Measurements from ENCODE around the gene RFC2. TPM values are rescaled to one million over a fixed set of nuclear protein-coding genes. Genes with fewer than 3 reads are reported as not detected.
"Not testable (repeated sequence)": the region's sequence is repeated elsewhere in the genome, so short reads cannot be mapped to it uniquely, and the experiment has no call there.

Gene RFC2
- total RNA-seq, 4 donors from 2014 or later = 8.2 to 15.2 (median 12.7) TPM

- Histone ChIP-seq H3K36me3 (peaks cover 0 to 32% of the 10 kb centered on the region in 2 donors), H3K9me3 (no peaks in the 10 kb centered on the region), H3K4me1 (no peaks in the 10 kb centered on the region), H3K27me3 (no peaks in the 10 kb centered on the region), H3K4me3 (no peak overlapping the region), H3K27ac (no peak overlapping the region)
- ATAC-seq = no peak
- intact Hi-C loops (cut with DNase I; ENCODE audit: low total_unique reads) (no loop called here), in situ Hi-C loops (cut with MboI; ENCODE audit: low sequenced_read_pairs in 4 of 4) (no loop called here)
- peak in 1 of 2 donors; percentile 17 for DNase-seq
- TF ChIP-seq, protein P1, sequence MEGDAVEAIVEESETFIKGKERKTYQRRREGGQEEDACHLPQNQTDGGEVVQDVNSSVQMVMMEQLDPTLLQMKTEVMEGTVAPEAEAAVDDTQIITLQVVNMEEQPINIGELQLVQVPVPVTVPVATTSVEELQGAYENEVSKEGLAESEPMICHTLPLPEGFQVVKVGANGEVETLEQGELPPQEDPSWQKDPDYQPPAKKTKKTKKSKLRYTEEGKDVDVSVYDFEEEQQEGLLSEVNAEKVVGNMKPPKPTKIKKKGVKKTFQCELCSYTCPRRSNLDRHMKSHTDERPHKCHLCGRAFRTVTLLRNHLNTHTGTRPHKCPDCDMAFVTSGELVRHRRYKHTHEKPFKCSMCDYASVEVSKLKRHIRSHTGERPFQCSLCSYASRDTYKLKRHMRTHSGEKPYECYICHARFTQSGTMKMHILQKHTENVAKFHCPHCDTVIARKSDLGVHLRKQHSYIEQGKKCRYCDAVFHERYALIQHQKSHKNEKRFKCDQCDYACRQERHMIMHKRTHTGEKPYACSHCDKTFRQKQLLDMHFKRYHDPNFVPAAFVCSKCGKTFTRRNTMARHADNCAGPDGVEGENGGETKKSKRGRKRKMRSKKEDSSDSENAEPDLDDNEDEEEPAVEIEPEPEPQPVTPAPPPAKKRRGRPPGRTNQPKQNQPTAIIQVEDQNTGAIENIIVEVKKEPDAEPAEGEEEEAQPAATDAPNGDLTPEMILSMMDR (IDR thresholded peaks at IDR 0.05 in 4 of 5, conservative IDR thresholded peaks at IDR 0.05 in 1 of 5) = no peak
- TF ChIP-seq POLR2A (IDR thresholded peaks at IDR 0.05) = no peak
Observed at GRCh38 chr7:74226633-74227032, 27.6 kb downstream of the RFC2 start.

DNA sequence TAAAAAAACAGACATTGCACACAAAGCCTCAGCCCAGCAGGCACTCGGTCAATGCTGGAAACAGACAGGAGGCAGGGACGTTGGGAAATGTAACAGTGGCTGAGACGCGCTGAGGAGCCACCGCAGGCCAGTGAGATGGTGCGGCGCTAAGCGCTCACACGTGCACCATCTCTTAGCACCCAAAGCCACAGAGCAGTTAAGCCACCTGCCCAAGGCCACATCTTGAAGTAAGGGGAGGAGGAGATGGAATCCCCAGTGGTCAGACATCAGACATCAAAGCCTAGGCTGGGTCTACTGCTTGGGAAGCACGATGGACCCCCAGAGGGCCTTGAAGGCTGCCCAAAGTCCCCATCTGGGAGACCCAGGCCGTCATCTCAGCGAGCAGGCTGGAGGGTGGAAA, 28.8 kb downstream of the RFC2 start:
- DNase-seq (no peak), ATAC-seq (no peak)
- TF ChIP-seq POLR2A (IDR thresholded peaks at IDR 0.05) = no peak
- TF ChIP-seq, protein P1 (IDR thresholded peaks at IDR 0.05 in 4 of 5, conservative IDR thresholded peaks at IDR 0.05 in 1 of 5) = no peak
- intact Hi-C loops (cut with DNase I; ENCODE audit: low total_unique reads) = no loop called here
- Histone ChIP-seq H3K36me3 (peaks cover 0 to 24% of the 10 kb centered on the region in 2 donors), H3K27ac (no peak overlapping the region), H3K9me3 (no peaks in the 10 kb centered on the region), H3K4me1 (no peaks in the 10 kb centered on the region), H3K27me3 (no peaks in the 10 kb centered on the region), H3K4me3 (no peak overlapping the region)
- in situ Hi-C loops (cut with MboI; ENCODE audit: low sequenced_read_pairs in 4 of 4) = no loop called here

DNA sequence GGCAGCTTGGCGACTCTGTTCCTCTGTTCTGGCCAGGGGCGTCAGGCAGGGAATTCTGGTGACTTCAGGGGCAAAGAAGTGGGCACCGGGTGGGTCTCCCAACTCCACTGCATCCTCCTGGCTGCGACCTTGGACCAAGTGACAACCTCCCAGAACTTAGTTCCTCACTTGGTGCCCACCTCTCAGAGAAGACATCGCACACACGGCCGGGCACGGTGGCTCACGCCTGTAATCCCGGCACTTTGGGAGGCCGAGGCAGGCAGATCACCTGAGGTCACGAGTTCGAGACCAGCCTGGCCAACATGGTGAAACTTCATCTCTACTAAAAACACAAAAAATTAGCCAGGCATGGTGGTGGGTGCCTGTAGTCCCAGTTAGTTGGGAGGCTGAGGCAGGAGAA, 29.3 kb downstream of the RFC2 start:
- ATAC-seq; H3K27me3 ChIP-seq; H3K4me3 ChIP-seq; intact Hi-C loops (cut with DNase I; ENCODE audit: low total_unique reads); in situ Hi-C loops (cut with MboI; ENCODE audit: low sequenced_read_pairs in 4 of 4); H3K4me1 ChIP-seq; DNase-seq; H3K27ac ChIP-seq; H3K9me3 ChIP-seq: not testable (repeated sequence)
- peaks cover 0 to 21% of the 10 kb centered on the region in 2 donors for H3K36me3 ChIP-seq

GRCh38 chr7:74224511-74224832, 29.7 kb downstream of the RFC2 start:
- TF ChIP-seq POLR2A (IDR thresholded peaks at IDR 0.05) = no peak
- TF ChIP-seq, protein P1 (IDR thresholded peaks at IDR 0.05 in 4 of 5, conservative IDR thresholded peaks at IDR 0.05 in 1 of 5) = no peak
- in situ Hi-C loops (cut with MboI; ENCODE audit: low sequenced_read_pairs in 4 of 4) (no loop called here), intact Hi-C loops (cut with DNase I; ENCODE audit: low total_unique reads) (no loop called here)
- no peaks in the 10 kb centered on the region for H3K9me3 ChIP-seq
- DNase-seq (no peak), ATAC-seq (no peak)
- H3K27me3 ChIP-seq = no peaks in the 10 kb centered on the region
- no peaks in the 10 kb centered on the region for H3K4me1 ChIP-seq
- no peak overlapping the region for H3K27ac ChIP-seq
- peaks cover 0 to 16% of the 10 kb centered on the region in 2 donors for H3K36me3 ChIP-seq
- H3K4me3 ChIP-seq = no peak overlapping the region

DNA sequence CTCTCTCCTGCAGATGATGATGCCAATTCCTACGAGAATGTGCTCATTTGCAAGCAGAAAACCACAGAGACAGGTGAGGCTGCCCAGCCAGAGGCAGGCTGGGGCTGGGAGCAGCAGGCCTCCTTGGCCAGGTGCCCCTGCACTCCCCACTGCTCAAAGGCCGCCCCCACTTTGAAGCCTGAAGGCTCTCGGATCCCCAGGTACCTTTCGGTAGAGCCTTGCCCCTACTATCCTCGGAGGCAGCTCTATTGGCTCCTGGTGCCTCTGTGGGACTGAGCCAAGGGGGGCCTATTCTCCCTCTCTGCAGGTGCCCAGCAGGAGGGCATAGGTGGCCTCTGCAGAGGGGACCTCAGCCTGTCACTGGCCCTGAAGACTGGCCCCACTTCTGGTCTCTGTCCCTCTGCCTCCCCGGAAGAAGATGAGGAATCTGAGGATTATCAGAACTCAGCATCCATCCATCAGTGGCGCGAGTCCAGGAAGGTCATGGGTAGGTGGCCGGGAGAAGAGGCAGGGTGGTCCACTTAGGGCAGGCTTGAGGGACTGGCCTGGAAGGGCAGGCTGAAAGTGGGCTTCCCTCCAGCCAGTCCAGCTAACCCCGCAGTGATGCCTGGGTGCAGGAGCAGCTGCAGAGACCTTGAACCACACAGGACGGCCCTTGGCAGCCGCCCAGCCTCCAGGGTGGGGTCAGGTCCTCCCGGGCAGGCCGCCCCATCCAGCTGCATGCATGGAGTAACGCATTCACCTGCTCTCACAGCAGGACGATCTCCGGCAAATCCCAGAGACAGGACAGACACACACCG, 30.3 kb downstream of the RFC2 start:
- H3K36me3 ChIP-seq = peaks cover 0 to 16% of the 10 kb centered on the region in 2 donors
- DNase-seq (no peak), ATAC-seq (no peak)
- TF ChIP-seq, protein P1 (IDR thresholded peaks at IDR 0.05 in 4 of 5, conservative IDR thresholded peaks at IDR 0.05 in 1 of 5) = no peak
- TF ChIP-seq POLR2A (IDR thresholded peaks at IDR 0.05) = no peak
- intact Hi-C loops (cut with DNase I; ENCODE audit: low total_unique reads) (no loop called here), in situ Hi-C loops (cut with MboI; ENCODE audit: low sequenced_read_pairs in 4 of 4) (no loop called here)
- no peak overlapping the region for H3K27ac ChIP-seq
- H3K9me3 ChIP-seq = no peaks in the 10 kb centered on the region
- no peak overlapping the region for H3K4me3 ChIP-seq
- H3K27me3 ChIP-seq = no peaks in the 10 kb centered on the region
- H3K4me1 ChIP-seq = no peaks in the 10 kb centered on the region
